OCI-LY1 (cell line): Measurements from ENCODE around the gene RBBP4.

Source experiments
- EZH2 ChIP-seq: fragments of 200-600 bp; sonication (generic), shearing (Covaris generic); IDR thresholded peaks from 2 replicates; pipeline ENCODE4 v1.8.0; 2017; ENCODE audit warnings: borderline replicate concordance, mixed run types, mild to moderate bottlenecking, antibody characterized with exemption, low read length, moderate library complexity, mixed read lengths
- TF ChIP-seq, protein P1 (sequence below): fragments of 200-600 bp; sonication (generic), shearing (Covaris generic); IDR thresholded peaks from 2 replicates; pipeline ENCODE4 v1.5.1; 2017; ENCODE audit warnings: mild to moderate bottlenecking, antibody characterized with exemption, low read length, moderate library complexity, mixed read lengths

DNA sequence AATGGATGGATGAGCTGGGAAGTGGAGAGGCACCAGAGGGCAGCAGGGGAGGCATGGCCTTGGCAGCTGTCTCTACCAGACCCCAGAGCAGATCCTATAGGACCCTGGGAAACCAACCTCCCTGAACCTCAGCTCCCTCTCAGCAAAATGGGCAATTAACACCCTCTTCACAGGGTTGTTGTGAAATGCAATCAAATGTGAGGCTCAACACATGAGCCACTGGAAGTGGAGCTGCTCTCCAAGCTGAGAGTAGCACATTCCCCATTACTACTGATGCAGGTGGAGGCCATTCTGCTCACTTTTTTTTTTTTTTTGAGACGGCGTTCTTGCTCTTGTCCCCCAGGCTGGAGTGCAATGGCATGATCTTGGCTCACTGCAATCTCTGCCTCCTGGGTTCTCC lies 58.1 kb downstream of the RBBP4 start:
- TF ChIP-seq, protein P1, sequence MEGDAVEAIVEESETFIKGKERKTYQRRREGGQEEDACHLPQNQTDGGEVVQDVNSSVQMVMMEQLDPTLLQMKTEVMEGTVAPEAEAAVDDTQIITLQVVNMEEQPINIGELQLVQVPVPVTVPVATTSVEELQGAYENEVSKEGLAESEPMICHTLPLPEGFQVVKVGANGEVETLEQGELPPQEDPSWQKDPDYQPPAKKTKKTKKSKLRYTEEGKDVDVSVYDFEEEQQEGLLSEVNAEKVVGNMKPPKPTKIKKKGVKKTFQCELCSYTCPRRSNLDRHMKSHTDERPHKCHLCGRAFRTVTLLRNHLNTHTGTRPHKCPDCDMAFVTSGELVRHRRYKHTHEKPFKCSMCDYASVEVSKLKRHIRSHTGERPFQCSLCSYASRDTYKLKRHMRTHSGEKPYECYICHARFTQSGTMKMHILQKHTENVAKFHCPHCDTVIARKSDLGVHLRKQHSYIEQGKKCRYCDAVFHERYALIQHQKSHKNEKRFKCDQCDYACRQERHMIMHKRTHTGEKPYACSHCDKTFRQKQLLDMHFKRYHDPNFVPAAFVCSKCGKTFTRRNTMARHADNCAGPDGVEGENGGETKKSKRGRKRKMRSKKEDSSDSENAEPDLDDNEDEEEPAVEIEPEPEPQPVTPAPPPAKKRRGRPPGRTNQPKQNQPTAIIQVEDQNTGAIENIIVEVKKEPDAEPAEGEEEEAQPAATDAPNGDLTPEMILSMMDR, result no peak
- TF ChIP-seq EZH2, result no peak
